HepG2 (cell line): ENCODE measurements around the gene SLC25A11. TPM values are rescaled to one million over a fixed set of nuclear protein-coding genes. Genes with fewer than 3 reads are reported as not detected.

ENCODE experiments used
- DBP ChIP-seq: sonication (generic); formaldehyde crosslinking; IDR thresholded peaks from 2 replicates; pipeline ENCODE4 v1.4.0; 2020; ENCODE audit warnings: missing genetic modification reagents; ENCODE audit errors: not compliant biosample characterization
- FOXA3 ChIP-seq: IDR thresholded peaks from 2 replicates; pipeline ENCODE4 v1.6.1; 2016; ENCODE audit warnings: missing genetic modification reagents, missing compliant biosample characterization
- HNF4A ChIP-seq: sonication (generic); formaldehyde crosslinking; IDR thresholded peaks from 2 replicates; pipeline ENCODE4 v1.4.0; 2020; ENCODE audit warnings: missing genetic modification reagents
- IRF2 ChIP-seq: IDR thresholded peaks from 2 replicates; pipeline ENCODE4 v1.6.1; 2018; ENCODE audit warnings: missing genetic modification reagents, missing compliant biosample characterization
- PRDM15 ChIP-seq: sonication (generic); formaldehyde crosslinking; IDR thresholded peaks from 2 replicates; pipeline ENCODE4 v1.4.0; 2020; ENCODE audit warnings: missing genetic modification reagents
- ZBTB7B ChIP-seq: sonication (generic); formaldehyde crosslinking; IDR thresholded peaks from 2 replicates; pipeline ENCODE4 v1.4.0; 2020; ENCODE audit warnings: missing genetic modification reagents
- ZNF280D ChIP-seq: sonication (generic); formaldehyde crosslinking; IDR thresholded peaks from 2 replicates; pipeline ENCODE4 v1.5.1; 2020; ENCODE audit warnings: mild to moderate bottlenecking, missing genetic modification reagents
- ZNF687 ChIP-seq: sonication (generic); formaldehyde crosslinking; IDR thresholded peaks from 2 replicates; pipeline ENCODE4 v1.5.1; 2020; ENCODE audit warnings: mild to moderate bottlenecking, missing genetic modification reagents, moderate library complexity
- polyA plus RNA-seq, 8 experiments: library from polyadenylated mRNA; depleted of rRNA in 3 of 8; stranded (reverse) in 7 of 8; unstranded in 1 of 8; fragments of >200 nt; fragmentation: Illumina TruSeq in 4 of 8; extraction: Trizol in 4 of 8; gene quantifications; 2 replicates each; pipeline versions ENCODE4 v1.2.1 to v1.2.3, GENCODE V29; 2011 to 2016; ENCODE audit warnings: low read depth in 4 of 8, missing spikeins in 1 of 8, mixed read lengths in 1 of 8; ENCODE audit not compliant: insufficient read depth in 1 of 8
- total RNA-seq, 5 experiments: library from RNA; depleted of rRNA; stranded (reverse); fragments of >200 nt; fragmentation: Illumina TruSeq; extraction: Trizol; gene quantifications; 2 replicates each; pipeline ENCODE4 v1.2.3, GENCODE V29; 2016; ENCODE audit warnings: low read depth in 1 of 5

Gene SLC25A11
- total and polyA plus RNA-seq, 2 of the 13 experiments (the other 11 are each of a cell fraction or from before 2014, with no cell fraction given), result 35.4 to 47.2 TPM

GRCh38 chr17:4920351-4921048 is 19.3 kb downstream of the SLC25A11 start (continued):
- TF ChIP-seq PRDM15 (CRISPR knock-in tag) (no peak), FOXA3 (CRISPR knock-in tag) (0 out of 2 replicates have a peak, but pooled peaks have one; percentile 16), IRF2 (CRISPR knock-in tag) (0 out of 2 replicates have a peak, but pooled peaks have one; percentile 22), ZNF687 (peak; percentile 30; the same call in 1 of the 2 replicates), ZBTB7B (CRISPR knock-in tag) (no peak; the same call in 1 of the 2 replicates), HNF4A (CRISPR knock-in tag) (0 out of 2 replicates have a peak, but pooled peaks have one; percentile 51), DBP (CRISPR knock-in tag) (no peak), ZNF280D (CRISPR knock-in tag) (no peak)
